GM18526 (cell line): ENCODE data around the gene WNT9B.

ENCODE experiments used
- POLR2A ChIP-seq: IDR thresholded peaks from 3 replicates; pipeline ENCODE4 v1.6.1; 2011; ENCODE audit not compliant: insufficient read length; ENCODE audit errors: extremely low read depth

WNT9B gene

GRCh38 chr17:46836500-46836899, 14.9 kb upstream of the WNT9B start:
- no peak for TF ChIP-seq POLR2A

DNA sequence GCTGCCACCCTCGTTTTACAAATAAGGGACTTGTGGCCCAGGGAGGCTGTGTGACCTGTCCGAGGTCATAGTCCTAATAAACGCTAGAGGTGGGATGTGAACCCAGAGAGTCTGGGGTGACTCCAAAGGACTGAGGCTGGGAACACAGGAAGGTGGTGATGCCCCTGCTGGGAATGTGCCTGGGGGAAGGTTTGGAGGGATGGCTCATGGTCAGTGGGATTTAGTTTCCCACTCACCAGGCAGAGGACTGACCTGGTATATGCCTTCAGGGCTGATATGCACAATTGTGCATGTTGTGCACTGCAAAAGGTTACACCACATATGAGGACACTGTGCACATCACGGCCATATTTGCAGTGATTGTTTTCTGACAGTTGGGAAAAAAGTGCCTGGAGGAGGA, 13.9 kb upstream of the WNT9B start:
- TF ChIP-seq POLR2A = no peak

- TF ChIP-seq POLR2A = no peak
These were observed 12.2 kb upstream of the WNT9B start for GRCh38 chr17:46839211-46839610.

- TF ChIP-seq POLR2A = no peak
These were observed 9.6 kb upstream of the WNT9B start for GRCh38 chr17:46841561-46842379.

- no peak for TF ChIP-seq POLR2A
These were observed 8.5 kb upstream of the WNT9B start for GRCh38 chr17:46842835-46843234.

GRCh38 chr17:46847204-46848191, 3.9 kb upstream of the WNT9B start:
- no peak for TF ChIP-seq POLR2A

DNA sequence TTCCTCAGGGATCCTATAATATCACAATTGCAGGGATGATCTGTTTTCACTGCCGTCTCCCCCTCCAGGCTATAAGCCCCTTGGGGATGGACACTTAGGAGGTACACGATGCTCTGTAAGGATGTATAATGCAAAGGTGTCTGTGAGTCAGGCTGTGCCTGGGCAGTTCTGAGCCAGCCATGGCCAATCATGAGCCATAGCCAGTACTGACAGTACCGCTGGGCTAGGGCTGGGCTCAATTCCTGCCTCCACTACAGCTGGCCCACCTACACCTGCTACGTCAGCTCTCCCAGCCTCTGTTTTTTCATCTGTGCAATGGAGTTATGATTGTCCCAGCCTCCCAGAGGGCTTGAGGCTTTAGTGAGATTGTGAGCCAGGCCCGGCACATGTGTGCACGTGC, 2.8 kb upstream of the WNT9B start:
- TF ChIP-seq POLR2A = no peak

GRCh38 chr17:46850688-46851028, 725 bp upstream of the WNT9B start:
- TF ChIP-seq POLR2A = no peak

- no peak for TF ChIP-seq POLR2A
These were observed 2.6 kb downstream of the WNT9B start for GRCh38 chr17:46853896-46854444.

DNA sequence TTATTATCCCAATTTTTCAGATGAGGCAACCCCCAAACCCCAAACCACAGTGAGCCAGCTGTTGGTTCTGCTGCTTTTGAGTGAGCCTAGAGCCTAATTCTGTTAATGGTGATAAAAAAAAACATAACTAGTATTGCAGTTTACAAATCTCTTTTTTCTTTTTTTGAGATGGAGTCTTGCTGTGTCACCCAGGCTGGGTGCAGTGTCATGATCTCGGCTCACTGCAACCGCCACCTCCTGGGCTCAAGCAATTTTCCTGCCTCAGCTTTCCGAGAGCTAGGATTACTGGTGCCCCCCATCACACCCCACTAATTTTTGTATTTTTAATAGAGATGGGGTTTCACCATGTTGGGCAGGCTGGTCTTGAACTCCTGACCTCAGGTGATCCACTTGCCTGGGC, 3.1 kb downstream of the WNT9B start:
- TF ChIP-seq POLR2A = no peak

DNA sequence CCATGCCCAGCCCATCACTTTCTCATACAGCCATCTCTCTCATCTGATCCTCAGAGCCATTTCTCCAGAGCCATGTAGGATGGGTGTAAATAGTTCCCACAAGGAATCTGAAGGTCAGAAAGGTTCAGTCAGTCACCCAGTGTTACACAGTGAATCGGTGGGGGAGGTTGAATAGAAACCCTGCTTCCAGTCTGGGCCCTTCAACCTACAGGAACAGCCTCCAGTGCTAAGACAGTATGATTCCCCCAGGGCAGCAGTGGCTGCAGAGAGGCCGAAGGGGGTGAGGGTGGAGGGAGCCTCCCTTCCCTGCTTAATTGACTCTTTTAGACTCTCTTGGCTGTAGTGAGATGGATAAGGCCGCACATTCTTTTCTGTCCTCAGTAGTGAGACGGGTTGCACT, 3.6 kb downstream of the WNT9B start:
- TF ChIP-seq POLR2A = no peak

DNA sequence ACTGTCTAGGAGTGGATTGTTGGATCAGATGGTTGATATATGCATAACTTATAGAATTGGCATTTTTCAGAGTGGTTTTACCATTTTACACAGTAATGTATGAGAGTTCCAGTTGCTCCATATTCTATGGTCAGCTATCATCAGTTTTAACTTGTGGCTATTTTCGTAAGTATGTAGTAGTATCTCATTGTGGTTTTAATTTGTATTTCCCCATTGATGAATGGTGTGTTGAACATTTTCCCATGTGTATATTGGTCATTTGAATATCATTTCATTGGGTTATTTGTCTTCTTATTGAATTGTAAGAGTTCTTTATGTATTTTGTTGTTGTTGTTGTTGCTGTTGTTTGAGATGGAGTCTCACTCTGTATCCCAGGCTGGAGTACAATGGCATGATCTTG, 6.2 kb downstream of the WNT9B start:
- no peak for TF ChIP-seq POLR2A

DNA sequence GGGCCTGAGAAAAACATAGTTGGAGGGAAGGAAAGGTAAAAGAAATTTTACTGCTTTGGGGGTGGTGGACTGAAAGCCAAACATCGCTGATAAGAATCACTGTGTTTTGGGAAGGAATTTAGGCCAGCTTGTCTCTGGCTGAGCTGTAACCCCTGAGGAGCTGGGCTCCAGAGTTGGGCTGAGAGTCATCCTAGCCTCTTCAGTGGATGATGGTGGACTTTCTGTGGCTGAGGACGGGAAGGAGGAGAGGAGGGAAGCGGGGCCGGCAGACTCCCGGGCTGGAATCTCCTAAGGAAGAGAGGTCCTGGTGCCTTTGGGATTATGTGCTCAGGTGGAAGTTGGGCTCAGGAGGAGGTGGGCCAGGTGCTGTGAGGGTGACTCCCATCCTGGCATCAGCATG, 8.6 kb downstream of the WNT9B start:
- no peak for TF ChIP-seq POLR2A

- no peak for TF ChIP-seq POLR2A
These were observed 11.6 kb downstream of the WNT9B start for GRCh38 chr17:46862949-46863348.

DNA sequence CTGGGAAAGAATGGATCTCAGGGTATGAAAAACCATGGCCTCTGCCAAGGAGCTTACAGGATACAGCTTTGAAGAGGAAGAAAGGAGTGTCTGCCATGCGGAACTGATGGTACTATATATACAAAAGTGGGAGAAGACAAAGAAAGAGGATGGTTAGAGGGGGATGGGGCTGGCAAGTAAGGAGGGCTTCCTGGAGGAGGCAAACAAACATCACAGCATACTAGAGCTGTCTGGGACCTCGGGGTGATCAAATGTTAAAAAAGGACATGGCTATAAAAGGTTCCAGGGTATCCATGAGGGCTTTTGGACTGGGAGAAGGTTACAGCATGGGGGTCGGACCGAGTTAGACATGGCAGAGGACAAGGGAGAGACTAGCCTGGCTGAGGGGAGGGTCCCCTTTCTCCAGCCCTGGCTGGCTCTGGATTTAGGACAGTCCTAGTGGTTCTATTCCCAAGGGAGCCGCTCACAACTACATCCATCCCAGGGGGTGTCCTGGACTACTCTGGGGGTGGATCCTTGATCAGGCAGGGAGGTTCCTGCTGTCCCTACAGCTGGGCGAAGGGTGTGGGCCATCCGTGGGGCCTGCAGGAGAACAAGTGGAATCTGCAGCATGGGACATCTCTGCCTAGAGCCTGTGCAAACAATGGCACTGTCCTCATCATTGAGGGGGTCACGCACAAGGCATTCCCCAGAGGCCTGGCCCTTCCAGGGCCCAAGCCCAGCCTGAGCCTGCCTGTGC, 12.2 kb downstream of the WNT9B start:
- no peak for TF ChIP-seq POLR2A
